Measurements from ENCODE around the gene DNAH5. TPM values are rescaled to one million over a fixed set of nuclear protein-coding genes. Genes with fewer than 3 reads are reported as not detected.

DNAH5 gene
- total RNA-seq, 1 donor: 0.36 TPM

DNA sequence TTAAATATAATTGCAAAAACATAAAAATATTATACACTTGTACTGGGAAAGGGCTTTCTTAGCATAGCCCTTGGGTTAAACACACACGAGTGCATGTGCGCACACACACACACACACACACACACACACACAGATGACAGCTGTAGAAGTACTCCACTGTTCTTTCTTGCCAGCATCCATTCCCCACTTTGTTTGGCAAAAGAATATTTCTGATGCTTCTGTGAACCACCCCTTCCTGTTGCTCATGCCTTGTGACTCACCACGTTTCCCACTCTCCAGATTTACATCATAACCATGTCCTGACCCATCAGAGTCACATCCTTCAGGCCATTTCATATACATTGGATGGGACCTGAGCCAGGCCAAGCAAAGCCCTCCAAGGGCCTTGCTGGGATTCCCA lies 280.1 kb downstream of the DNAH5 start:
- no peaks in the 10 kb centered on the region for H4K20me1 ChIP-seq (ENCODE audit: insufficient read depth, low read length)
- H3K4me1 ChIP-seq (ENCODE audit: insufficient read depth, low read length): no peaks in the 10 kb centered on the region
- no peaks in the 10 kb centered on the region for H3K36me3 ChIP-seq (ENCODE audit: insufficient read depth, low read length)
- no peak overlapping the region for H3K4me2 ChIP-seq (ENCODE audit: insufficient read depth, low read length)
- peak; percentile 26 for DNase-seq (ENCODE audit: insufficient read length, low spot score, missing footprints)
- no peak overlapping the region for H3K27ac ChIP-seq (ENCODE audit: low read depth, low read length)
- peaks cover 2% of the 10 kb centered on the region for H3K9me3 ChIP-seq (ENCODE audit: low read depth, low read length)
- no peak overlapping the region for H2AFZ ChIP-seq (ENCODE audit: low read length)
- H3K27me3 ChIP-seq (ENCODE audit: insufficient read depth, low read length): no peaks in the 10 kb centered on the region
- H3K79me2 ChIP-seq (ENCODE audit: insufficient read depth, low read length): no peaks in the 10 kb centered on the region
- TF ChIP-seq, protein P1, sequence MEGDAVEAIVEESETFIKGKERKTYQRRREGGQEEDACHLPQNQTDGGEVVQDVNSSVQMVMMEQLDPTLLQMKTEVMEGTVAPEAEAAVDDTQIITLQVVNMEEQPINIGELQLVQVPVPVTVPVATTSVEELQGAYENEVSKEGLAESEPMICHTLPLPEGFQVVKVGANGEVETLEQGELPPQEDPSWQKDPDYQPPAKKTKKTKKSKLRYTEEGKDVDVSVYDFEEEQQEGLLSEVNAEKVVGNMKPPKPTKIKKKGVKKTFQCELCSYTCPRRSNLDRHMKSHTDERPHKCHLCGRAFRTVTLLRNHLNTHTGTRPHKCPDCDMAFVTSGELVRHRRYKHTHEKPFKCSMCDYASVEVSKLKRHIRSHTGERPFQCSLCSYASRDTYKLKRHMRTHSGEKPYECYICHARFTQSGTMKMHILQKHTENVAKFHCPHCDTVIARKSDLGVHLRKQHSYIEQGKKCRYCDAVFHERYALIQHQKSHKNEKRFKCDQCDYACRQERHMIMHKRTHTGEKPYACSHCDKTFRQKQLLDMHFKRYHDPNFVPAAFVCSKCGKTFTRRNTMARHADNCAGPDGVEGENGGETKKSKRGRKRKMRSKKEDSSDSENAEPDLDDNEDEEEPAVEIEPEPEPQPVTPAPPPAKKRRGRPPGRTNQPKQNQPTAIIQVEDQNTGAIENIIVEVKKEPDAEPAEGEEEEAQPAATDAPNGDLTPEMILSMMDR (IDR thresholded peaks at IDR 0.05; ENCODE audit: extremely low read depth, low read depth, low read length): no peak
- H3K4me3 ChIP-seq (ENCODE audit: insufficient read depth, low read length): no peak overlapping the region

DNA sequence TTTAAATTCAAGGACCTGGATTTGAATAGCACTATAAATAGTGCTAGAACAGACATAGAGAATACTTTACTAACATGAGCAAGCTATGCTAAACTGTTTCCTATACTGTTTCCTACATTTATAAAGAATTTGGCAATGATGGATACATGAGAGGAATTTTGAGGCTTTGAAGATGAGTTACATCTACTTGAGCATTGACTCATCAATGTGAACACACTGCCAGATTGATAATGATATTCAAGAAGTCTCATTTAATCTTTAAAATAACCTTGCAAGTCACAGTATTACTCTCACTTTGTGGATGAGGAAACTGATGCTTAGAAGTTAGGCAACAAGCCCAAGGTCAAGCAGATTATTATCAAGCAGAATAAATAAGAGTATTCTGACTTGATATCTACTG lies 281.9 kb downstream of the DNAH5 start:
- Histone ChIP-seq H3K4me1 (ENCODE audit: insufficient read depth, low read length) (no peaks in the 10 kb centered on the region), H3K36me3 (ENCODE audit: insufficient read depth, low read length) (no peaks in the 10 kb centered on the region), H3K4me2 (ENCODE audit: insufficient read depth, low read length) (no peak overlapping the region), H3K9me3 (ENCODE audit: low read depth, low read length) (peaks cover 2% of the 10 kb centered on the region), H3K27ac (ENCODE audit: low read depth, low read length) (no peak overlapping the region), H3K27me3 (ENCODE audit: insufficient read depth, low read length) (no peaks in the 10 kb centered on the region), H2AFZ (ENCODE audit: low read length) (no peak overlapping the region), H3K79me2 (ENCODE audit: insufficient read depth, low read length) (no peaks in the 10 kb centered on the region), H3K4me3 (ENCODE audit: insufficient read depth, low read length) (no peak overlapping the region), H4K20me1 (ENCODE audit: insufficient read depth, low read length) (no peaks in the 10 kb centered on the region)
- TF ChIP-seq, protein P1 (IDR thresholded peaks at IDR 0.05; ENCODE audit: extremely low read depth, low read depth, low read length): no peak
- no peak for DNase-seq (ENCODE audit: insufficient read length, low spot score, missing footprints)

DNA sequence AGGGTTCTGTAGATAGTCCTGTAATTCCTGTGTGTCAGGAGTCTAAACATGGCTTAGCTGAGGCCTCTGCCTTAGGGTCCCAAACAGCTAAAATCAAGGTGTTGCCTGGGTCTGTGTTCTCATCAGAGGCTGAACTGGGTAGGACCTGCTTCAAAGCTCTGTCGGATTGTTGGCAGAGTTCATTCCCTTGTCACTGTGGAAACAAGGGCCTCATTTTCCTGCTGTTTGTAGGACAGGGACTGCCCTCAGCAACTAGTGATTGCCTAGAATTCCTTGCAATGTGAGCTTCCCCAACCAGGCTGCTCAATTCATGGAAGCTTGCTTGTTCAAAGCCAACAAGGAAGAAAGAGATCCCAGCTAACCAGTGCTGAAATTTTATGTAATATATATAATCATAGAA lies 283.2 kb downstream of the DNAH5 start:
- TF ChIP-seq, protein P1 (IDR thresholded peaks at IDR 0.05; ENCODE audit: extremely low read depth, low read depth, low read length): no peak
- no peak overlapping the region for H3K4me2 ChIP-seq (ENCODE audit: insufficient read depth, low read length)
- H3K27me3 ChIP-seq (ENCODE audit: insufficient read depth, low read length): no peaks in the 10 kb centered on the region
- no peaks in the 10 kb centered on the region for H4K20me1 ChIP-seq (ENCODE audit: insufficient read depth, low read length)
- DNase-seq (ENCODE audit: insufficient read length, low spot score, missing footprints): no peak
- H3K36me3 ChIP-seq (ENCODE audit: insufficient read depth, low read length): no peaks in the 10 kb centered on the region
- H3K4me3 ChIP-seq (ENCODE audit: insufficient read depth, low read length): no peak overlapping the region
- H3K79me2 ChIP-seq (ENCODE audit: insufficient read depth, low read length): no peaks in the 10 kb centered on the region
- peaks cover 2% of the 10 kb centered on the region for H3K9me3 ChIP-seq (ENCODE audit: low read depth, low read length)
- no peak overlapping the region for H3K27ac ChIP-seq (ENCODE audit: low read depth, low read length)
- no peaks in the 10 kb centered on the region for H3K4me1 ChIP-seq (ENCODE audit: insufficient read depth, low read length)
- no peak overlapping the region for H2AFZ ChIP-seq (ENCODE audit: low read length)

DNA sequence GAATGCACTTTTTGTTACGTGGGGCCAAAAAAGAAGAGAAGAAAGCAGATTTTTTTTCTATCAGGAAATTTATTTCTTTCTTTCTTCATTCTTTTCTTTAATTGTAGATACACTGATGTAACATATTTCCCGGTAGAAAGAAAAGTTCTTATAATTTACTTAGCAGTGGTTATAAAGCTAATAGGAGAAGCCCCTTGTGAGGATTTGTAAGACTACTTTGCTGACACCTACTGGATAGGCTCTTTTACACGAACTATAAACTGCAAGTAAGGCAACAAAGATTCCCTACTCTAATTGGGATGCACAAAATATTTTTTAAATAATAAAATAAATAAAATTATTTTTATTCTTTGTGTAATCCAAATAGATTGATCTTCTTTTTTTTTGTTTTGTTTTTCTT lies 284.4 kb downstream of the DNAH5 start:
- H3K4me1 ChIP-seq (ENCODE audit: insufficient read depth, low read length): no peaks in the 10 kb centered on the region
- H3K4me3 ChIP-seq (ENCODE audit: insufficient read depth, low read length): no peak overlapping the region
- DNase-seq (ENCODE audit: insufficient read length, low spot score, missing footprints): peak; percentile 2
- no peak overlapping the region for H2AFZ ChIP-seq (ENCODE audit: low read length)
- peaks cover 2% of the 10 kb centered on the region for H3K9me3 ChIP-seq (ENCODE audit: low read depth, low read length)
- no peaks in the 10 kb centered on the region for H3K79me2 ChIP-seq (ENCODE audit: insufficient read depth, low read length)
- H3K36me3 ChIP-seq (ENCODE audit: insufficient read depth, low read length): no peaks in the 10 kb centered on the region
- no peak overlapping the region for H3K27ac ChIP-seq (ENCODE audit: low read depth, low read length)
- TF ChIP-seq, protein P1 (IDR thresholded peaks at IDR 0.05; ENCODE audit: extremely low read depth, low read depth, low read length): no peak
- H3K4me2 ChIP-seq (ENCODE audit: insufficient read depth, low read length): no peak overlapping the region
- H4K20me1 ChIP-seq (ENCODE audit: insufficient read depth, low read length): no peaks in the 10 kb centered on the region
- H3K27me3 ChIP-seq (ENCODE audit: insufficient read depth, low read length): no peaks in the 10 kb centered on the region

All from osteoblast (primary cell).